A375 (cell line): ENCODE data around the gene MMAA. TPM values are rescaled to one million over a fixed set of nuclear protein-coding genes. Genes with fewer than 3 reads are reported as not detected.

ENCODE experiments used
- total RNA-seq: library from RNA; depleted of rRNA; stranded (reverse); fragments of >200 nt; shearing (Covaris generic); gene quantifications from 2 replicates; pipeline ENCODE4 v1.2.3, GENCODE V29; 2014; rRNA removed

The MMAA gene
- total RNA-seq: 1.2 and 2.8 TPM in 2 replicates

GRCh38 chr4:145618932-145619638 is at the start of gene MMAA:
Gene MMAA (plus strand): TSS chr4:145619385. CDS start chr4:145639140, 19,755 bp downstream.

GRCh38 chr4:145679991-145680455 is 60.8 kb downstream of the MMAA start, which contains the start of gene C4orf51:
Gene C4orf51 (plus strand): TSS chr4:145680146. CDS start chr4:145680204, 58 bp downstream.

Other genes with a start within 250 kb of the MMAA start
- gene SMAD1, start 137.5 kb upstream of the MMAA start, total RNA-seq: 9.2 and 10.0 TPM in 2 replicates
- not detected in 2 replicates for gene C4orf51, start 60.8 kb downstream of the MMAA start, total RNA-seq